Amniotic epithelial cell (primary cell): ENCODE measurements around the gene ARID1B.

Experiments
- DNase-seq: peaks from one replicate; pipeline ENCODE4 v3.0.0-alpha.2; 2010; ENCODE audit warnings: low read depth

Gene ARID1B

DNA sequence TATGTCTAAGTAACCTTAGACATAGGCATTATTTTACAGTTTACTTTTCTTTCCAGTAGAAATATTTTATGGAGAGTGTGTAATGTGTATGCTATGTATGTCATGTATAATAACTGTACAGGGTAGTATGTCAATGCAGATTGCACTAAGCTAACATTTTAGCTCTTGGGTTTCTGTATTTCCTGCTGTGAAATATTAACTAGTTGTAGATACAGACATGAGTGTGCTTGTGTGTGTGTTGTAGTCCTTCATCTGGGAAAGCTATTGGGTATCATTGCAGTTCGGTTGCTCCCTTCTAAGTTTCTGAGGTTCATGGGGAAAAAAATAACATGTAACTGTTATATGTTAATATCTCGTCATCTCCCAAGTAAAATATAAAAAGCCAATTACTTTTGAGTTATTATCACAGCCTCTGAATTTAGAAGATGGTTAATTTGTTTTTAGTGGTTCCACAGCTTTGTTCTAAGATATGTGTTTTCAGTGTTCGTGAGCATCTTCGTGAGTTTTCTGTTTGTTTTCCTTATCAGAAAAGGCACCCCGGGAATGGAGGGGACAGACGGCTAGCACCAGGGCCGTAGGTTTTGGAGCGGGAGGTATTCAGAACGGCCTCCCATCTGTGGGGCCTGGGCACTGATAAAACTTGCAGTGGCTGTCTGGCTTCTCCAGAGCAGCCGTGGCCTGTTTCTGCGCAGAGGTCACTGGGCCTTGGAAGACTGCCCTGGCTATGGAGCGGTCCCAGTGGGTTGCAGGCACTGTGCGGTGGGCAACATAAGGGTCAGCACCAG, 215.0 kb downstream of the ARID1B start:
- no peak for DNase-seq

GRCh38 chr6:156993713-156994112, 216.5 kb downstream of the ARID1B start:
- no peak for DNase-seq

DNA sequence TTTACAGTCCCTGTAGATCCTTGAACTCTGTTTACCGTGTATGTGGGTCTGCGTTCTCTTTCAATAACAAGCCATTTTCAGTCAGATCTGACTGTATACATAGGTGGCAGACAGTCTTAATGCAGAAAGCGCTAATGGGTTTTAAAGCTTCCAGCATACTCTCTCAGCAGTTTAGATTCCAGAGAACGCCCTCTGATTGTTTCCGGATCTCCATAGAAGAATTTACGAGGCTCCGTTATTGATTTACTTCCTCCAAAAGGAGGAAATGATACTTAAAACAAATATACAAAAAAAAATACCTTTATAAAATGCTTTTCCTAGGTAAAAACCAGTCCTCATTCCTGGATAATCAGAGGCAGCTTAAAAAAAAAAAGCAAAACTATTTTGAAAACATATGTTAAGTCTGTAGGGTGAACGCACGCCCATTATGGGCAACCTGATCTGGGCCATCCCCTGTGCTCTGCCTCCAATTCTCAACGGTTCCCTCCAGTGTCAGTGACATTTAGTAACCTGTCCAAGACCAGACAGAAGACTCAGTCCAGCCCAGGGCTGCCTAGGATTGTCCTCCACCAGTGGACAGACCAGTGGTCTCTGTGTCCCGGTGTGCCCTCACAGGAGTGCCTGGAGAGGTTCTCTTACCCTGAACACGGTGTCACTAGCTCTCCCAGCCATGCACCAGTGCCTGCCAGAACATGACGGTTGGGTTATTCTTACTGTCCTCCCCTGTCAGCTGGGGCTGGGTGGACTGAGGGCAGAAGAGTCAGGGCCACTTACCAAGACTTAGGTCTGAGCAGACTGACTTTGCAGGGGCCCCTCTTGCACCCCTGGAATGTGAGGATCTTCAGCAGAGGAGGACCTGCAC, 217.3 kb downstream of the ARID1B start:
- no peak for DNase-seq

DNA sequence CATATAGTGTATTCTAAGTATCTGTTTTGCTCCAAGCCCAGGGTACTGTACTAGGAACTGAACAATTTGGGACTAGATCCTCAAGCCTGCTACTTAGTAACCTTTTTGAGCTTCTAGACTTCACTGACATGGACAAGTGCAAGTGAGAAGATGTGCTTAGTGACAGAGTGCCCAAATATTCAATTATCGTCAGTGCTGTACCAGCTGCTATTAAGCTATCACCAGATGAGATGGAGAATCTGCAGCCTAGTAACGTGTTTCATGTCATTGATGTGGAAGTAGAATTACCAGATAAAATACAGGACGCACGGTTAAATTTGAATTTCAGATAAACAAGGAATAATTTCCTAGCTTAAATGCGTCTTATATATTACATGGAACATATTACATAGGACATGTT, 218.3 kb downstream of the ARID1B start:
- DNase-seq, result no peak

- DNase-seq, result no peak
Measured at GRCh38 chr6:156996265-156996664, 219.1 kb downstream of the ARID1B start.

DNA sequence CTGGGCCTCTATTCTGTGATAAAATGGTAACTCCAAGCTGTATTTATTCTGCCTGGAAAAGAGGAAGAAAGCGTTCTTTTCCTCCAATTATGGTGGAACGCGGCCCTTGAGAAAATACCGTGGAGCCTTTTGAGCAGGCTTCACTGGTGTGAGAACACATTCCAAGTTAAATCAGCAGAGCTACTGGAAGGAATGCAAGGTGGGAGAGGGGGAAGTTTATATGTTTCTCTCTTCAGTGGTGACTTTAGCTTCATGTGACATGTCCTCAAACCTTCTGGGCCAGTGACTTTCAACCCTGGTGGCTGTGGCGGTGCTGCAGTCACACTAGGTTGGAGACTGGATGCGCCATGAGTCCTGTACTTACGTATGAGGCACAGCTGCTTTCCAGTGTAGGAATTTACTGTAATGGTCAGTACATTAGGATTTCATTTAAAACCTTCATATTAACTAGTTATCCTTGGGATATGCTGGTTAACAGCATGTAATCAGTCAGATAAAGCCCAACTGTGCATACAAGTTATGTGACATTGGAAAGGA, 221.7 kb downstream of the ARID1B start:
- DNase-seq, result no peak

DNA sequence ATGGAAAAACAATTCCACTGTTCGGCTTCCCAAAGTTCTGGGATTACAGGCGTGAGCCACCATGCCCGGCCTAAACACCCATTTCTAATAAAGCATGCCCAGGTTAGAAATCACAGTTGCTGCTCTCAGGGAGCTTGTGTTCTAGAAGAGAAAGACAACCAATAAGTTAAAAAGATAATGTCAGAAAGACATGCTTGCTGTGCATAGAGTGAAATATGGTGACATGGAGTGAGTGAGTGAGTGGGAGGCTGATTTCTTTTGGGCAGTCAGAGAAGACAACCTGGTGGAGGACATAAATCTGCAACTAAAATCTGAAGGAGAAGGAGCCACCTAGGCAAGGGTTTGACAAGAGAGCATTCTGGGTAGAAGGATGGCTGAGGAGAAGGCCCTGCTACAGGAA, 222.6 kb downstream of the ARID1B start:
- DNase-seq, result no peak

DNA sequence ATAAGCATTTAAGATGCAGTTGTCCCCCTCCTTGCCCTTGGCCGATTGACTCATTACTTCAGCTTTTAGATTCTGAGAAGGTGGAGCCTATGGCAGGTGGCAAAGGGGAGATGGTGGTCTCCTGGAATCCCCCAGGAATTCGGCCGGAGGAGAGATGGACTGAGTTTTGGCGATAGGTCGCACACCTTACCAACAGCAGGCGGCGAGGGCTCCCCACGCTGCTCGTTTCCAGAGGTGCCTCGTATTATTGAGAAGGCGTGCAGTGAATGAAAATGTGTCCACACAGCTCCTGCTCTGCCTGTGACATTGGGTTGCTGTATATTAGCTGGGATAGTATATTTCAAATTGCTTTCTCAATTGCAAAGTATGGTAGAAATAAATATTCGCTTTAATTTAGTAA, 224.5 kb downstream of the ARID1B start:
- no peak for DNase-seq

DNA sequence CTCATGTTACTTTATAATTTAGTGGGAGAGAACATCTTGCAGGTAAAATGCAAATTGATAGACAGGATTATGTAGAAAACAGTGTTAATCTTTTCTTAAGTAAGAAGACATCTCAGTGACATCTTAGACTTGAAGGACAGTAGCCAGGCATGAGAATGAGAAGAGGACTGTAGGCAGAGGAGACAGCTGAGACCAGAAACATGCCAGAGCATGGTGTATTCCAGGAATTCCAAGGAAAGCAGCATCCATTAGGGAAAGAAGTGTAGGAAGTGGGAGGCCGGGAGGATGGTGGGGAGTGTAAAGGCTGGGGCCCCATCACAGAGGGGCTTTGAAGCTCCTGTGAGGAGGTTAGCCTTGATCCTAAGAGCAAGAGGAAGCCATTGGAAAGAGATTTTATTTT, 225.6 kb downstream of the ARID1B start:
- DNase-seq, result no peak

DNA sequence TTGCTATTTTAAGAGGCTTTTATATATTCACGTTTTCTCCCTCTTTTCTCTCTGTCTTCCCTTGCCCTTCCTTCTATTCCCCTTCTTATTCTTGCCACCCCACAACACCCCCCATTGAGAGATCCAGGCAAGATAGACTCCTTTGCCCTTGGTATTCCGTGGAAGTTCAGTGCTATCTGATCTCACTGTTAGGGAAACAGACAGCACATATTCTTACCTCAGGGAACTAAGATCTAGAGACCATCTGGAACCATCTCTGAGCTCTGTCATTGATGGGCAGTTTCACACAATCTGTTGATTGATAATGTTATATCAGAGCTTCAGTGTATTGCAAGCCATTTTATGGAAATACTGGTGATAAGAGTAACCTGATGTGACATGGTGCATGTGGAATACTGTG, 228.8 kb downstream of the ARID1B start:
- DNase-seq, result no peak

- no peak for DNase-seq
Measured at GRCh38 chr6:157008568-157008967, 231.4 kb downstream of the ARID1B start.

DNA sequence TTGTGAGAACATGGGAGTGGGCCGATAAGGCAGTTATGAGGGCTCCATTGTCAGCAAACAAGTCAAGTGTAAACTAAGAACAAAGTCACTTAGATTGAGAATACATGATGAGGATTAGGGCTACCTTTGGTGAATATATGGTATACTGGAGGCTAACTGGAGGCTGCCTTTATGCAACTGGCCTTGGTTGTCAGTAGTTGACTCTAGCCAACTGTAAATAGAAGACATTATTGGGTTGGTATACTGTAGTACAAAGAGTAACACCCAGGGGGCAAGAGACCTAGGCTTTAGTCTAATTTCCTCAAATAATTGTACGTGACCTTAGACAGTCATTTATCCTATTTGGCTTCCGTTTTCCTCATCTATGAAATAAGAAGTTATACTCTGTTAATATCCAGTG, 235.2 kb downstream of the ARID1B start:
- DNase-seq, result no peak

DNA sequence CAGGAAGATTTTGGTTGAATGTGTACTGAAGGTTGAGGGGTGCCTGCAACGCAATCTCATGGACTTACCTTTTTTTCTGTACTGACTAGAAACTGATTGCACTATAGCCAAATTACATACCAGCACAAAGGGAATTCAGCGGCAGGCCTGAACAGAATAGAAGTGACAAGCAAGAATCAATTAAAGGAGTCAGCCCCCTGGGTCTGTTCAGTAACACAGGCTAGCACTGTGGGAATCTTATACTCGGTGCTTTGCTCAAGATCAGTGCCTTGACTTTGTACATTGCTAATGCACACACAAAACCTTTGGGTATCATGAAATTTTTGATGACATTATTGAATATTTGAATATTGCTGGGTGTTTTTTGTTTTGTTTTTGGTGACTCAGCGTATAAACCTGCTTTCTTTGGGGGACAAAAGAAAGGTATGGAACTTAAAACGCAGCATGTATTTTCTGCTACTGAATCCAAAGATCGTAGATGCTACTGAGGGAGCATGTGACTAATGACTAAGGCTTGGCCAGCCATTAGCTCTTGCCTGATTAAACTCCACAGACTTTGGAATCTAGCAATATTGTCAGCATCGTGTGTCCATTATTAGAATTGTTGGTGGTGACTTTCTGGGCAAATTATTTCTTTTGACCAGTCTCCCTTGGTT, 236.6 kb downstream of the ARID1B start:
- DNase-seq, result no peak

DNA sequence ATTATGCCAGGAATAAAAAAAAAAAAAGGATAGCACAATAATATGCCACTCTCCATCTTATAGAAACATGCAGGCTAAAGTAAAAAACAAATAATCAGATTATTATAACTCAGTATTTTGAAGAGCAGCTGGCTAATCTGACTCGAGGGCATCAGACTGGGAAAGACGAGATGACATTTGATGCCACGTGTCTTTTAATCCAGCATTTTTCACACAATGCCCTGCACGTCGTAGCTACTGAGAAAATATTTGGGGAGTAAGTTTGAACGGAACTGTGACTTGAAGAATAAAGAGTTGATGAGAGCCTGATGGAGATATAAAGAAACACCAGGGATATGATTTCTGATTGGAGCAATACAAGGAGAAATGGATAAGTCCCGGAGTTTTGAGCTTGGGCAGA, 237.7 kb downstream of the ARID1B start:
- no peak for DNase-seq

DNA sequence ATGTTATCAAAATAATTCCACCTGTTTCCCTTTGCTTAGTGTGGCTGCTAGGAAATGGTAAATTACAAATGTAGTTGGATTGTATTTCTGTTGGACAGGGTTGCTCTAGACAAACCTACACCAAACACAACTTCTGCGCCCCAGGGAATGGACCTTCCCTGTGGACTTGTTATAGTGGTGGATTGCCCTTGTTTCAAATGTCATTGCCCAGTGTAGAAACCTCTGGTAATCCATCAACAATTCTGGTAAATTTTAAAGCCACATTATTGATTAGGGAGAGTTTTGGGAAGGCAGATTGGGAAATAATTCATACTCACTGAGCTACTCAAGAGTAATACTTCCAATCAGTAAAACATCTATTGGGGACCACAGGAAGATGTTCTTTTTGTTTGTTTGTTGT, 239.8 kb downstream of the ARID1B start:
- no peak for DNase-seq

DNA sequence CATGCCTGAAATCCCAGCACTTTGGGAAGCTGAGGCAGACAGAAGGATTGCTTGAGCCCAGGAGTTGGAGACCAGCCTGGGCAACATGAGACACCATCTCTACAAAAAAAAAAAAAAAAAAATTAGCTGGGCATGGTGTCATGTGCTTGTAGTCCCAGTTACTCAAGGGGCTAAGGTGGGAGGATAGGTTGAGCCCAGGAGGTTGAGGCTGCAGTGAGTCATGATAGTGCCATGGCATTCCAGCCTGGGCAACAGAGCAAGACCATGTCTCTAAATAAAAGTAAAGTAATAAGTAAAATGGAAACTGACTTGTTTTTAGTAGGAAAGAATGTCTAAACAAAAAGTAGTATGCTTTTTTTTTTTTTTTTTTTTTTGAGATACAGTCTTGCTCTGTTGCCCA, 240.7 kb downstream of the ARID1B start:
- peak; percentile 73 for DNase-seq

DNA sequence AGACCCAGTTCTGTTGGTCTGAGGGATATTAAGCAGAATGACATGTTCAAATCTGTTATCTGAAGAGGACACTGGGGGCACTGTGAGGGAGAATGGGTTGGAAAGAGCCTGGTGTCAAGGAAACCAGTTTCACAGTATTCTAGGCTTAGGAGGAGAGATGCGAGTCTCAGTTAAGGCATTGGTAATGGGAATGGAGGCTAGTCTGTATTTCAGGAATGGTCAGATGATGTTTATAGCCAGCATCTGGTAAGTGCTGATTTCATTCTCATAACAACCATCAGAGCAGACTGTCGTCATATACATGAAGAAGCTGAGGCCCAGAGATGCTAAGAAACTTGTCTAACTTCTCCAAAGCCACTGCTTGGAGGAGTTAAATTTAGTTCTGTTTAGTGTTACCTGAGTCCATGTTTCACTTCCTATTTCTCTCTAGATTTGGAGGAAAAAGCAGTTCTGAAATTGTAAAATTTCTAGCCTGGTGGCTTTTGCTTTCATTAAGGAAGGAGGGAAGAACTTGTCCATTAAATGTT, 242.0 kb downstream of the ARID1B start:
- DNase-seq, result peak; percentile 26

- no peak for DNase-seq
Measured at GRCh38 chr6:157019733-157020132, 242.6 kb downstream of the ARID1B start.

DNA sequence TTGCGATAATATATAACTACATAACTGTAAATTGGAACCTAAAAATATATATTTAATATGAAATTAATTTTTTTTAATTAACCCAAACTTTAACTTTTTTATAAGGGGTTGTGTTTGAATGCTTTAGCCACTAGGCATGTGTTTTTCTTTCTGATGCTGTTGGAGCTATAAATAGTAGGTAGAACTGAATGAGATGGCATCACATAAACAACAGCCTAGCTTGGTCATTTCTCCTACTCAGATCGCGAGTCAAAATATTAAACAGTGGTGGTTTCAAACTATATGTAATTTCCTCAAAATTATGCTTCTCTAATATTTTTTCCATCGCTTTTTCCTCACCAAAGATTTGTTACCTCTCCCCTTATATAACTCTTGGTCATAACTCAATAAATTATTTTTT, 243.2 kb downstream of the ARID1B start:
- DNase-seq, result peak; percentile 51

DNA sequence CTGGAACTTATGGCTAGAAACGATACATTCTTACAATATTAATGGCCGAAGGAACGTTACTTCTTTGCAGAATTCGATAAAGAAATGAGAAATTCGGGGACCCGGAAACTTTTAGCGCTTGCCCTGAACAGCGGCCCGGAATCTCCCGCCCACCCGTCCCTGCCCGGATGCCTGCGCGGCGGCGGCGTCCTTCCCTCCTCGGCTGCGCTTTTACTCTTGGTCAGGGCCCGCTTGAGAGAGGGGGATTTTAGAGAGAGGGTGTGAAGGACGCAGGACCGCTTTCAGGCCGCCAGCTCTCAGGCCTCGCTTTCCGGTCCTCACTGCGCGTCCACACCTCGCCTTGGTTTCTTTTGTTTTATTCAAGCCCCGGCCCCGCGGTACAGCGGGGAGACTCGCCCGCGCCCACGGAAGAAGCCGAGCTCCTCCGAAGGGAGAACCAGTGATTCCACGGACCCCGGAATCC, 243.7 kb downstream of the ARID1B start:
- peak; percentile 53 for DNase-seq

DNA sequence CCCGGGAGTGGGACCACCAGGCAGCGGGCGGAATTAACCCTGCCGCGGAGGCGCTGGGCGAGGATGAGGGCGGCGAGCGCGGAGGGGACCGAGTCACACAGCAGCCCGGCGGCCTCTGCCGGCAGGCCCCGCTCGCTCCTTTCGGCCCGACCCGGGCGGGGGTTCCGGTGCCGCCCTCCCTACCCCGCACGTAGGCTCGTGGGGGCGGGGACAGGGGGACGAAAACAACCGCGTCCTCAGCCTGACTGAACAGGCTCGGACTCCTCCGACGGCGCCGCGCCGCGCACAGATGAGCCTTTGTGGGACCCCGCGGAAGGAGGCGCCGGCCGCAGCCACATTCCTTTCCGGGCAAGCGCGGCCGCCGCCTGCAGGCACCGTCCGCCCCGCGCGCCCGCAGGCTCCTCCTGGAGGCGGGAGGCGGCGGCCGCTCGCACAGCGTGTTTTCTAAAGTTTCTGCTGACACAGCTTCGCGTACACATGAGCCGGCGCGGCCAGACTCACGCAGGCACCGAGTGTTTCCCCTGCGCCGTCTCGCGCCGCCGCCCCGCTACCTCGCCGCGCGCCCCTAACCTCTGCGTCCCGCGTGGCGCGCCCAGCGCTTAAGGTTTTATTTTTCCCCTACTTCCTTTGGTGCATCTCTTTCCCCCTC, 244.3 kb downstream of the ARID1B start:
- DNase-seq, result peak; percentile 81
